COR-L47 (cell line): Measurements from ENCODE around the gene MR1.

Experiments
- DNase-seq: peaks from one replicate; lab custom pipeline; 2025; lab: John Stamatoyannopoulos, UW

The MR1 gene

DNA sequence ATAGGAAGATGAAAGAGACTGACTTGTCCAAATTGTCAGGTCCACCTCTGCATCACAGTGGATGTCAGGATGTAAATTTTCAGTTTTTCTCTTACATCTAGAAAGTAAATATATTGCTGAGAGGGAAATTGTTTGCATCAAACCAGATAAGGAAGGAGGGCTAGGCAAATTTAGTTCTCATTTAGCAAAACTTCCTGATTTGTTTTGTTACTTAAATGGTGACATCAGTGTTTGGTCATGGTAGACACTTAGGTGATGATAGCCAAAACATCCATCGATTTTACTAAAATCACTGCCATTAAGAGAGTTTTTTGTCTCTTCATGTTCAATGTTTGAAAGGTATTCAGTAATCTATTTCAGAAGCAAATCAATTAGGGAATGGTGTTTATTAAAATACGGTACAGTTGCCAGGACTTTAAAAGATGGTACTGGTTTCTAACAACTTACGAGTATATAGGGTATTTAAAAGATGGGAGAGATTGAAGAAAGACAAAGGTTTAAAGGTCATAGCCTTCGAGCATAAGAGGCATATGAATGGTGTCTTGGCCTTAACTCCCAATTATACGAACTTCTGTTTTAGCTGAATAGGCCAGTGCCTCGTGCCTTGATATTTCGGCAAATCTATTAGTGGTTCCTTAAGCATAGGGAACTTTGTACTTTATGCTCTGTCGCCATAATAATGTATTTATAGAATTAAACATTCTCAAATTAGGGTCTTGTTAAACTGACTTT lies 57.7 kb downstream of the MR1 start:
- no peak for DNase-seq

- DNase-seq, result no peak
Observed at GRCh38 chr1:181092056-181092455, 58.3 kb downstream of the MR1 start.

GRCh38 chr1:181092883-181093458 lies 59.2 kb downstream of the MR1 start:
- no peak for DNase-seq

GRCh38 chr1:181094416-181095212 lies 60.8 kb downstream of the MR1 start:
- DNase-seq, result no peak

DNA sequence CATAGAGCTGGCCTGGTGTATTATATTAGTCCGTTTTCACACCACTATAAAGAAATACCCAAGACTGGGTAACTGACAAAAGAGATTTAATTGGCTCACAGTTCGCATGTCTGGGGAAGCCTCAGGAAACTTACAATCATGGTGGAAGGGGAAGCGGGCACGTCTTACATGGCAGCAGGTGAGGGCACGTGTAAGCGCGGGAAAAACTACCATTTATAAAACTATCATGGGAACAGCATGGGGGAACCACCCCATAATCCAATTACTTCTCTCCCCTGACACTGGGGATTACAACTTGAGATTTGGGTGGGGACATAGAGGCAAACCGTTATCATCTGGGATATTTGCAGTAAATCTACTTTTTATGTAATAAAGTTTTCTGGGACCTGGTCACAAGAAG lies 61.5 kb downstream of the MR1 start:
- no peak for DNase-seq

DNA sequence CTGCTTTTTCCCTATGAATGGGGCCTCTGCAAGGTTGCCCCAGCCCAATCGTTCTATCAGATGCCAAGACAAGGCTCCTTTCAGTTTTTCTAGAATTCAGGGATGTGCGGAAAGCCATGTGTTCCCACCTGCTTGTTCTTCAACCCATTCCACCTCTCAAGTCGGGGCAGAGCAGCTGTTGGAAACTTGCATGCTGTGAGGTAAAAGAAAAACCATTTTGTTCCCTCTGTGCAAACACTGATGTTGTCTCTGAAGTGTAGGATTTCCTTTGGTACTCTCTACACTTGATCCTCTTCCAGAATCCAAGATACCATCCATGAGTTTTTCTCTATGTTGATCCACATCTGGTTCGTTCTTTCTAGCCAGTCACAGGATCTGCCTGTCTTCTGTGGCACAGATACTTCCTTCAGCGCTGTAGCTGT lies 62.0 kb downstream of the MR1 start:
- DNase-seq, result no peak

DNA sequence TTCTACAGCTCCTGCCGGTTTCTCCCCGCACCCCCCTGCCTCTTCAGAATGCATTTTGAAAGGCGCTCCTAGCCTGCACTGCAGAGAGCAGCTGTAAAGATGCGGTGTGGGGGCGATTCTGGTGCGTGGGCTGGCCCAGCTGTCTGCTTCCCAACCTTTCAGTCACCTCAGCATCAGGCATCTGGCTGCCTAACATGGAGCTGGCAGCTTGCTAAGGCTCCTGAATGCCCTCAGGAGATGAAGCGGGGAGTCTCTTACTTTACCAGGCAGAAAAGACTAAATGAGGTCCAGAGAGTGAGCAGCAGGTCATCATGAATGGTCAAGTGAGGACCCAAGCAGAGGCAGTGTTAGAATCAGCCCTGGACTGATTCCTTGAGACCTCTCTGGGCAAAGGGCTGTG lies 63.5 kb downstream of the MR1 start:
- DNase-seq, result no peak

DNA sequence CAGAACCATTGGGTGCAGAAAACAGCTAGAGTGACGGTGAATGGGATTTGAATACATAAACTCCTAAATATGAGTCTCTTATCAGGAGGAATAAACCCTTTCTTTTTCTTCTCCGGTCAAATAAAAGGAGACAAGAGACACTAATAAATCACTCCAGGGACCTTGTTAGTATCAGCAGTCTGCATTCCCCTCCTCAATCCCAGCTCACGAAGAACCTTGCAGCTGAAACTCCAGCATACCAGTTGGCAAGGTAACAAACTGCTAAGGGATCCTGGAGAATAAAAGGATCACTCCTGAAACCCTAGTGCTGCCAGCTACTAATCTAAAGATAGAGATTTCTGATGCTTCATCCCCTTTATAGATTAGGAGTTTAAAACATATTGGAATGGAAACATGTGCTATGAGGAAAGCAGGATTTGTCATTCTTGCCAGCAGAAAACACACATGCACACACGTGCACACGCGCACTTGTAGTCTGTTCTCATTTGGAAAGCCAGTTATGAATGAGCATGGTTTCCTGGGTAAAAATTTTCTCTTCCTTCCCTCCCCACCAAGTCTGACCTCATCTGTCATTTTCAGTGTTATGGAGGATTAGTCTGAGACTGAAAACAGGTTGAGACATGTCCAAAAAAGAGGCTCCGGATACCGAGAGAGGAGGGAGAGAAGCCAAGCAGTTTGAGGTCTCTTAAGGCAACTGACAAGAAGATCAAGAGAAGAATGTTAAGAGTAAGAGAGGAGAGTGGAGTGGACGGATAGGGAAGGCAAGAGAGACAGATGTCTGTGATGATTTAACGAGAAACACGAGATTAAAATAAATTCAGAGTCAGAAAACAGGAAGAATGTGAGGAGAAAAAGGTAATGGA lies 65.6 kb downstream of the MR1 start:
- no peak for DNase-seq

DNA sequence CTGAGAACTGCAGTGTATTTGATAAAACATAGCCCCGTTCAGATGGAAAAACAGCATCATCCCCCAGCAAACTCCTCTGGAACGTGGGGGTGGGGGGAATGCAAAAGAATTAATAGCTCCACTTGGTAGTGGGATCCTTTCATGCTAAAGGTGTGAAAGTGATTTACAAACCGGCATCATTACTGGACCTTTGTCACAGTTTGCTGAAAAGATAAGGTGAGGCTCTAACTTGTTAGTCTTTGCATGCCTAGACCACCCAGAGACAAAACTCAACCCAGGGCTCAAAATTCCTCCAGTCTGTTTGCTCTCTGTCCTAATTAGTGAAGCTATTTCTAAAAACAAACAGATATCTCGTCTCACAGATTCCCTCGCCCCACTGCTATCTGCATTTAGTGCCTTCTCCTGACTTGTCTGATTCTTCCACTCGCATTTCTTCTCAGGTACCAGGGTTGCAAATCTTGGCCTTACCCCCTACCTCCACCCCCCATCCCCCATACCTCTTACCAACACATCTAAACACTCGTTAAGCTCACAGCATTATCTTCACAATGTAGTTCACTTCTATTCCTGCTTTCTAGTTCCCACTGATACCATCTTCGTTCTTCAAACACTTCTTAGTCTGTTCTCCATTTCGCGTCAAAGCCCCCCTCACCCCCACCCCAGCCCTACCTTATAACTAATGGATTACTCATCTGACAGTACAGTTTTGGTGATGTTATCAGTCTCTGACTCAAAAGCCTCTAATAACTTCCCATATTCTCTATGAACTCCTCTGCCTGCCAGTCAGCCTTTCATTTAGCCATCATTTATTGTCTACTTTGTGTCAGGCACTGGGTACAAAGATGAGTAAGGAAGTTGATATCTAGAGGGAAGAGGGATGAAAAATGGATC lies 66.5 kb downstream of the MR1 start:
- no peak for DNase-seq

DNA sequence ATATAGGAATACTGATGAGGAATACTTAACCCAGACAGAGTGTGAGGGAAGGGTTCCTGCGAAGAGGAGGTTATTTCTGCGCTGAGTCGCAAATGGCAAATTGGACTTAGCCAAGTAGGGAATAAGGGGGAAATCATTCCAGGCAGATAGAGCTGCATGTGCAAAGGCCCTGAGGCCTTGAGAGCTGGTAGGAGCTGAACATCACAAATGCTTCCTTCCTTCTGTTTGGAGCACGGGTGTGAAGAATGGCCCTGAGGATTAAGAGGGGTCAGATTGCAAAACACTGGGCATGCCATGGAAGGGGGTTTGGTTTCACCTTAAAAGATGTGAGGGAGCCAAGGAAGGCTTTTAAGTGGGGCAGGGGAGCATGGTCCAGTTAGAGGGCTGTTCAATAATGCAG lies 67.2 kb downstream of the MR1 start:
- DNase-seq, result no peak

DNA sequence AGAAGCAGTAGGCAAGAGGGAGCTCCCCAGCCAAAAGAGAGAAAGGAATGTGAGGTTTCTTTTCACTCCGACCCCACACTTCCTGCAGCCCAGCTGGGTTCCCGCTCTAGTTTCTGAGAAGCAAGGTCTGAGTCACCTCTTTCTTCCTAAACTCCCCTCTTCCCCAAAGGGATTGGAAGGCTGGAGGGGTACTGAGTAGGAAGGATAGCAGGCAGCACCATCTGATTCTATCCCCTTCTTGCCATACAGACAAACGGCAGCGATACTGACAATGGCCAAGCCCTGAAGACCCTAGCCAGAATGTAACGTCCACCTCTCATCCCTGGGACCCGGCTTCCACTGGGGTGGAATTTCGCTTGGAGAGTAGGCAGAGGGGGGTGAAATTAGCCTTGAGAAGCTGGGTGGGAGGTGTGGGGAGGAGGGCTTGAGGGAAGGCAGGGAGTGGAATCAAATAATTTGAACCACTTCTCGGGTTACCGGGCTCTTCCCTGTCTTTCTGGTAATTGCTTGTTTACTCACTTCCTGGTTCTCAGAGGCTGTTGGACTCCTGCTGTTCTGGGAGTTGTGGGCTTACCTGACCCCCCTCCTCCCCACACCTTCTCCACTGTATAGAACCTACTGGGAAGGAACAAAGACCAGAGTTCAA lies 67.9 kb downstream of the MR1 start:
- DNase-seq, result peak; percentile 93

- DNase-seq, result no peak
Observed at GRCh38 chr1:181102841-181103240, 69.1 kb downstream of the MR1 start.

- DNase-seq, result no peak
Observed at GRCh38 chr1:181103399-181103798, 69.6 kb downstream of the MR1 start.

GRCh38 chr1:181104042-181104789 lies 70.4 kb downstream of the MR1 start:
- DNase-seq, result no peak

DNA sequence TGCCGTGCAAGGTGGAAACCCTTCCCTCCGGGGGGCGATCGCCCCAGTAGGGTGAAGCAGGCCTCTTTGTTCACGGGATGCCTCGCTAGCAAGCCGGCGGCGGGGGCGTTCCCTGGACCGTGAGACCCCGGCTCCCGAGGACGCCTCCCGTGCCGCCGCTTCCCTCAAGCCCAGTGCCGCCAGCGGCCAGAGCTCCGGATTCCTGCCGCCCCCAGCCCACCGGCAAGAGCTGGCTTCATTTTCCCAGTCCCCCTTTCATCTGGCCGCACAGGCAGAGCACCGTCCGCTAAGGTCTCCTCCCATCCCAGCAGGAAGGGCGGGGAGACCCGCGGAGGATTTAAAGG lies 71.0 kb downstream of the MR1 start:
- DNase-seq, result peak; percentile 76

- DNase-seq, result peak; percentile 89
Observed at GRCh38 chr1:181105134-181106021, 71.6 kb downstream of the MR1 start.

GRCh38 chr1:181106022-181106312 lies 72.2 kb downstream of the MR1 start:
- DNase-seq, result no peak

GRCh38 chr1:181106479-181106878 lies 72.7 kb downstream of the MR1 start:
- DNase-seq, result no peak

GRCh38 chr1:181107711-181108110 lies 73.9 kb downstream of the MR1 start:
- no peak for DNase-seq
